HEK293 (cell line): ENCODE results near the gene ACOT12.

ENCODE experiments used
- WT1 ChIP-seq: fragments of 450-650 bp; formaldehyde crosslinking; IDR thresholded peaks from 2 replicates; pipeline ENCODE4 v1.5.1; 2016; ENCODE audit warnings: missing biosample characterization, missing genetic modification characterization
- ZNF23 ChIP-seq: fragments of 450-650 bp; formaldehyde crosslinking; IDR thresholded peaks from 2 replicates; pipeline ENCODE4 v1.5.1; 2016; ENCODE audit warnings: missing biosample characterization, missing genetic modification characterization, borderline replicate concordance
- ZNF274 ChIP-seq, 2 experiments: fragments of 200-500 bp in 1 of 2; fragments of 450-650 bp in 1 of 2; sonication (Bioruptor generic) in 1 of 2; formaldehyde crosslinking in 1 of 2; IDR thresholded peaks; 2 replicates each; pipeline versions ENCODE4 v1.5.1 to v1.6.1; 2014 to 2016; ENCODE audit warnings: borderline replicate concordance in 1 of 2, inconsistent platforms in 1 of 2, low read length in 1 of 2, missing biosample characterization in 1 of 2, missing genetic modification characterization in 1 of 2
- ZNF366 ChIP-seq: fragments of 450-650 bp; formaldehyde crosslinking; conservative IDR thresholded peaks from 2 replicates; pipeline ENCODE4 v1.5.1; 2016; ENCODE audit warnings: missing biosample characterization, missing genetic modification characterization
- TF ChIP-seq, protein P1 (sequence below): fragments of 450-650 bp; formaldehyde crosslinking; IDR thresholded peaks from 2 replicates; pipeline ENCODE4 v1.5.1; 2016; ENCODE audit warnings: missing biosample characterization, missing genetic modification characterization

DNA sequence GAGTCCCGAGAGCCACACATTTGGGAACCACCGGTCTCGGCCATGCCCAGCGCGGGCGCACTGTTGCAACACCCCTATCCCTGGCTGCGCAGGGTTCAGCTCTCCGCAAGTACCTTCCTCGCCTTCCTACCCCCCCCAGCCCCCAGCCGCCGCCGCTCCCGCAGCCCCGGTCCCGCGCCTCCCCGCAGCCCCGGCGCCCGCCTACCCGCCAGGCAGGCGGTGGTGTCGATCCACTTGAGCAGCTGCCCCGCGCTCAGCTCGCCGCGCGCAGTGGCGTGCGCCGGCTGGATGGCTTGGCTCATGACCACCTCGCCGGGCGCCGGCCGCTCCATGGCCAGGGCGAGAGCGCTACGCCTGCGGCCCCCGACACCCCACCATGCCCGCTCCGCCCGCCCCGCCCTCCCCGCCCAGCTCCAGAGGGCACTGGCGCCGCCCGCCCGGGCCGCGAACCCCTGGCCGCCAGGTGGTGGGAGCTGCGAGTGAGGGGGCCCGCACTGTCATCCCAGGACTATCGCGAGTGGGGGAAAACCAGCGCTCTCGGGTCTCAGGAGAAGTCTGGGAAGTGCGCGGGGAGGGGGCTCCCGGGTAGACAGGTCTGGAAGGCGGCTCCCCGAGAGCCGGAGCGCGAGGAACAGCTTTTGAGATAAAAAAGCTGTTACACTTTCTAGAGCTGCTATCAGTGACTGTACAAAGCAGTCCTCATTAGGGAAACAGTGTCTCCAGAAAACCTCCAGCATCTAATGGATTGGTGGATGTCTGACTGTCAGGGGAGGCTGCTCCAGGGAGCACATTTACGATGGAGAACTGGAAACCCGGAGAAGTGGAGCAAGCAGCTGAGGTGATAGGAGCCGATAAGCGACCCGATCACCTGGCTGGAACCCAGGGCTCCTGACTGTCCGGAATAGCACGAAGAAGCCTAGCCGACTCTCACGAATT, at the start of gene ACOT12:
- no peak for TF ChIP-seq ZNF23 (tag by site-specific recombination)
- TF ChIP-seq ZNF274 (IDR thresholded peaks at IDR 0.05; ENCODE audit: low read length): no peak
- no peak for TF ChIP-seq ZNF274 (tag by site-specific recombination; IDR thresholded peaks at IDR 0.05; ENCODE audit: borderline replicate concordance)
- TF ChIP-seq, protein P1, sequence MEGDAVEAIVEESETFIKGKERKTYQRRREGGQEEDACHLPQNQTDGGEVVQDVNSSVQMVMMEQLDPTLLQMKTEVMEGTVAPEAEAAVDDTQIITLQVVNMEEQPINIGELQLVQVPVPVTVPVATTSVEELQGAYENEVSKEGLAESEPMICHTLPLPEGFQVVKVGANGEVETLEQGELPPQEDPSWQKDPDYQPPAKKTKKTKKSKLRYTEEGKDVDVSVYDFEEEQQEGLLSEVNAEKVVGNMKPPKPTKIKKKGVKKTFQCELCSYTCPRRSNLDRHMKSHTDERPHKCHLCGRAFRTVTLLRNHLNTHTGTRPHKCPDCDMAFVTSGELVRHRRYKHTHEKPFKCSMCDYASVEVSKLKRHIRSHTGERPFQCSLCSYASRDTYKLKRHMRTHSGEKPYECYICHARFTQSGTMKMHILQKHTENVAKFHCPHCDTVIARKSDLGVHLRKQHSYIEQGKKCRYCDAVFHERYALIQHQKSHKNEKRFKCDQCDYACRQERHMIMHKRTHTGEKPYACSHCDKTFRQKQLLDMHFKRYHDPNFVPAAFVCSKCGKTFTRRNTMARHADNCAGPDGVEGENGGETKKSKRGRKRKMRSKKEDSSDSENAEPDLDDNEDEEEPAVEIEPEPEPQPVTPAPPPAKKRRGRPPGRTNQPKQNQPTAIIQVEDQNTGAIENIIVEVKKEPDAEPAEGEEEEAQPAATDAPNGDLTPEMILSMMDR (tag by site-specific recombination): no peak
- TF ChIP-seq WT1 (tag by site-specific recombination): no peak
- no peak for TF ChIP-seq ZNF366 (tag by site-specific recombination)
